HL-60 (cell line): ENCODE results near the gene TBC1D22A.

Experiments used
- DNase-seq, 2 experiments: peaks; one replicate each; pipeline ENCODE4 v3.0.0-alpha.2; 2010 to 2020; ENCODE audit warnings: low read depth in 1 of 2, low spot score in 1 of 2
- H3K27ac ChIP-seq: fragments of 250-450 bp; sonication (Bioruptor Pico); replicated peaks from 2 replicates; pipeline ENCODE4 v1.5.1; 2020; ENCODE audit warnings: mild to moderate bottlenecking, moderate library complexity
- H3K27me3 ChIP-seq: fragments of 250-450 bp; sonication (Bioruptor Pico); 2 replicates; pipeline ENCODE4 v1.5.1; 2021; ENCODE audit warnings: mild to moderate bottlenecking, moderate library complexity; ENCODE audit not compliant: insufficient read depth, poor library complexity, severe bottlenecking
- H3K4me3 ChIP-seq: replicated peaks from 2 replicates; pipeline ENCODE4 v1.5.1; 2011; ENCODE audit warnings: mild to moderate bottlenecking, control low read depth, low read length; ENCODE audit not compliant: insufficient read depth
- CTCF ChIP-seq: IDR thresholded peaks from one replicate; pipeline ENCODE4 v1.5.1; 2011; ENCODE audit warnings: low read length, control low read depth, inconsistent platforms; ENCODE audit not compliant: insufficient read depth
- GABPA ChIP-seq: IDR thresholded peaks from 2 replicates; pipeline ENCODE4 v1.6.1; 2012; ENCODE audit warnings: low read depth
- POLR2AphosphoS5 ChIP-seq: IDR thresholded peaks from 2 replicates; pipeline ENCODE4 v1.6.1; 2012; ENCODE audit warnings: low read depth
- REST ChIP-seq: IDR thresholded peaks from 2 replicates; pipeline ENCODE4 v1.6.1; 2012; ENCODE audit warnings: low read depth; ENCODE audit not compliant: insufficient replicate concordance
- SPI1 ChIP-seq: IDR thresholded peaks from 2 replicates; pipeline ENCODE4 v1.6.1; 2012; ENCODE audit warnings: low read depth, mild to moderate bottlenecking, borderline replicate concordance

Gene TBC1D22A

GRCh38 chr22:47204002-47204979, 441.8 kb downstream of the TBC1D22A start:
- Histone ChIP-seq H3K27ac (no peak overlapping the region), H3K4me3 (no peak overlapping the region), H3K27me3 (no peaks in the 10 kb centered on the region)
- DNase-seq = no peak
- TF ChIP-seq POLR2AphosphoS5 = no peak
- no peak for TF ChIP-seq GABPA
- no peak for TF ChIP-seq REST
- no peak for TF ChIP-seq CTCF
- TF ChIP-seq SPI1 = no peak

- Histone ChIP-seq H3K4me3 (no peak overlapping the region), H3K27me3 (no peaks in the 10 kb centered on the region), H3K27ac (no peak overlapping the region)
- TF ChIP-seq GABPA (no peak), POLR2AphosphoS5 (no peak), CTCF (no peak), SPI1 (no peak), REST (no peak)
- no peak for DNase-seq
These were observed 442.6 kb downstream of the TBC1D22A start for GRCh38 chr22:47205081-47205491.

- H3K4me3 ChIP-seq = no peak overlapping the region
- H3K27ac ChIP-seq = no peak overlapping the region
- H3K27me3 ChIP-seq = no peaks in the 10 kb centered on the region
- TF ChIP-seq REST (no peak), POLR2AphosphoS5 (no peak), SPI1 (no peak), GABPA (no peak), CTCF (no peak)
- DNase-seq = no peak
These were observed 443.1 kb downstream of the TBC1D22A start for GRCh38 chr22:47205554-47205953.
